Common myeloid progenitor, CD34-positive (primary cell): ENCODE measurements around the gene SPAG17.

ENCODE experiments used
- CTCF ChIA-PET: fragments of 350-600 bp; sonication (Branson Sonifier 250); formaldehyde crosslinking; loops from one replicate; lab custom pipeline; 2021; ENCODE audit warnings: antibody characterized with exemption; lab: Charles Lee
- POLR2A ChIA-PET: fragments of 350-600 bp; sonication (Branson Sonifier 250); formaldehyde crosslinking; loops from one replicate; lab custom pipeline; 2021; ENCODE audit warnings: antibody characterized with exemption; lab: Charles Lee
- DNase-seq, 3 donors: peaks; one replicate each; pipeline versions ENCODE4 v3.0.0 to v3.0.0-alpha.2; 2013
- H3K27ac ChIP-seq, 2 experiments: 1 replicate in 1 of 2; 2 replicates in 1 of 2; pipeline ENCODE4 v1.7.0; 2013; ENCODE audit warnings: inconsistent platforms in 2 of 2, low read length in 2 of 2, mild to moderate bottlenecking in 2 of 2, low read depth in 1 of 2, moderate library complexity in 1 of 2; ENCODE audit not compliant: severe bottlenecking in 2 of 2, insufficient read depth in 1 of 2, poor library complexity in 1 of 2
- H3K27me3 ChIP-seq, 5 experiments: replicated peaks in 2 of 5; 1 replicate in 3 of 5; 2 replicates in 2 of 5; pipeline versions ENCODE4 v1.6.1 to v1.7.0; 2013; ENCODE audit warnings: low read length in 4 of 5, mild to moderate bottlenecking in 2 of 5, moderate library complexity in 2 of 5, inconsistent platforms in 1 of 5; ENCODE audit not compliant: insufficient read depth in 5 of 5, control insufficient read depth in 4 of 5
- H3K36me3 ChIP-seq, 4 experiments: 1 replicate in 2 of 4; 2 replicates in 2 of 4; pipeline versions ENCODE4 v1.6.1 to v1.7.0; 2013; ENCODE audit warnings: low read length in 3 of 4, control low read depth in 1 of 4, mild to moderate bottlenecking in 1 of 4; ENCODE audit not compliant: control insufficient read depth in 4 of 4, insufficient read depth in 4 of 4
- H3K4me1 ChIP-seq, 4 experiments: 1 replicate in 3 of 4; 2 replicates in 1 of 4; pipeline versions ENCODE4 v1.6.1 to v1.7.1; 2013; ENCODE audit warnings: low read length in 3 of 4, mild to moderate bottlenecking in 3 of 4, control low read depth in 1 of 4, inconsistent platforms in 1 of 4, moderate library complexity in 1 of 4; ENCODE audit not compliant: control insufficient read depth in 4 of 4, insufficient read depth in 4 of 4; ENCODE audit errors: control extremely low read depth in 1 of 4
- H3K4me3 ChIP-seq, 7 experiments: 1 replicate in 4 of 7; 2 replicates in 3 of 7; pipeline versions ENCODE4 v1.5.1 to v1.7.0; 2013; ENCODE audit warnings: mild to moderate bottlenecking in 7 of 7, low read length in 6 of 7, moderate library complexity in 6 of 7, inconsistent platforms in 2 of 7, low read depth in 2 of 7, control low read depth in 1 of 7; ENCODE audit not compliant: insufficient read depth in 4 of 7, control insufficient read depth in 1 of 7; ENCODE audit errors: extremely low read depth in 1 of 7
- H3K9me3 ChIP-seq, 5 experiments: 1 replicate in 4 of 5; 2 replicates in 1 of 5; pipeline versions ENCODE4 v1.6.1 to v1.7.1; 2013; ENCODE audit warnings: low read length in 4 of 5, mild to moderate bottlenecking in 2 of 5, inconsistent platforms in 1 of 5, low read depth in 1 of 5, moderate library complexity in 1 of 5; ENCODE audit not compliant: control insufficient read depth in 4 of 5, insufficient read depth in 2 of 5; ENCODE audit errors: control extremely low read depth in 1 of 5
- WGBS: methylation state at CpG from one replicate; pipeline ENCODE4 v1.1.5; 2013; ENCODE audit not compliant: insufficient coverage; 5-methylcytosine and 5-hydroxymethylcytosine counted together

SPAG17 gene

GRCh38 chr1:118144684-118145083 lies 40.3 kb downstream of the SPAG17 start:
- Histone ChIP-seq H3K36me3 (no peaks in the 10 kb centered on the region), H3K27ac (no peak overlapping the region), H3K27me3 (no peaks in the 10 kb centered on the region), H3K9me3 (no peaks in the 10 kb centered on the region), H3K4me1 (no peaks in the 10 kb centered on the region), H3K4me3 (no peak overlapping the region)
- POLR2A ChIA-PET: no interaction called here
- CTCF ChIA-PET: interaction anchor here (1.1 kb wide), 1 partner anchor 104 kb away, joined by 3 read pairs; no protein-coding TSS in a partner anchor
- 92% methylated on average over 7 of the region's 7 CpGs for WGBS
- DNase-seq: no peak

- CTCF ChIA-PET: interaction anchor here (1.4 kb wide), 1 partner anchor 865 kb away, joined by 3 read pairs; no protein-coding TSS in a partner anchor
- Histone ChIP-seq H3K27me3 (no peaks in the 10 kb centered on the region), H3K36me3 (no peaks in the 10 kb centered on the region), H3K4me3 (no peak overlapping the region), H3K27ac (no peak overlapping the region), H3K9me3 (no peaks in the 10 kb centered on the region), H3K4me1 (no peaks in the 10 kb centered on the region)
- WGBS: 70% methylated on average over 2 of the region's 2 CpGs
- POLR2A ChIA-PET: no interaction called here
- no peak for DNase-seq
These were observed 41.2 kb downstream of the SPAG17 start for GRCh38 chr1:118143831-118144230.

- H3K4me1 ChIP-seq: no peaks in the 10 kb centered on the region
- no CpG with 5 or more reads among the region's 1 CpG for WGBS
- no peak overlapping the region for H3K4me3 ChIP-seq
- no peaks in the 10 kb centered on the region for H3K36me3 ChIP-seq
- ChIA-PET POLR2A (no interaction called here), CTCF (interaction anchor here (0.9 to 1.4 kb wide), 2 partner anchors 24 to 866 kb away, joined by 3 read pairs; no protein-coding TSS in a partner anchor)
- no peaks in the 10 kb centered on the region for H3K9me3 ChIP-seq
- no peak for DNase-seq
- no peak overlapping the region for H3K27ac ChIP-seq
- no peaks in the 10 kb centered on the region for H3K27me3 ChIP-seq
These were observed 41.9 kb downstream of the SPAG17 start for GRCh38 chr1:118143121-118143520.

GRCh38 chr1:118142546-118142945 lies 42.5 kb downstream of the SPAG17 start:
- Histone ChIP-seq H3K4me1 (no peaks in the 10 kb centered on the region), H3K27me3 (no peaks in the 10 kb centered on the region), H3K9me3 (no peaks in the 10 kb centered on the region), H3K4me3 (no peak overlapping the region), H3K27ac (no peak overlapping the region), H3K36me3 (no peaks in the 10 kb centered on the region)
- POLR2A ChIA-PET: no interaction called here
- 100% methylated on average over 1 of the region's 3 CpGs for WGBS
- CTCF ChIA-PET: interaction anchor here (0.9 to 1.4 kb wide), 2 partner anchors 23 to 866 kb away, joined by 3 read pairs; no protein-coding TSS in a partner anchor
- no peak for DNase-seq

- POLR2A ChIA-PET: no interaction called here
- peaks cover 0 to 2% (median 0%) of the 10 kb centered on the region in 5 experiments for H3K27me3 ChIP-seq
- no peaks in the 10 kb centered on the region for H3K9me3 ChIP-seq
- H3K4me1 ChIP-seq: peaks cover 0 to 4% (median 0%) of the 10 kb centered on the region in 4 experiments
- CTCF ChIA-PET: no interaction called here
- no peaks in the 10 kb centered on the region for H3K36me3 ChIP-seq
- H3K27ac ChIP-seq: no peak overlapping the region
- no peak overlapping the region for H3K4me3 ChIP-seq
- WGBS: 100% methylated on average over 1 of the region's 3 CpGs
- DNase-seq: no peak
These were observed 47.1 kb downstream of the SPAG17 start for GRCh38 chr1:118137900-118138299.

GRCh38 chr1:118136187-118136941 lies 48.7 kb downstream of the SPAG17 start:
- Histone ChIP-seq H3K36me3 (no peaks in the 10 kb centered on the region), H3K4me1 (peaks cover 0 to 4% (median 0%) of the 10 kb centered on the region in 4 experiments), H3K4me3 (peak overlapping the region in 1 of 7 experiments; percentile 24), H3K27me3 (peaks cover 0 to 2% (median 0%) of the 10 kb centered on the region in 5 experiments), H3K27ac (no peak overlapping the region), H3K9me3 (peaks cover 0 to 2% (median 0%) of the 10 kb centered on the region in 5 experiments)
- peak; percentile 7 to 79 (median 66) for DNase-seq
- 59% methylated on average over 3 of the region's 8 CpGs for WGBS
- CTCF ChIA-PET: no interaction called here
- POLR2A ChIA-PET: no interaction called here

- CTCF ChIA-PET: no interaction called here
- POLR2A ChIA-PET: no interaction called here
- peaks cover 0 to 4% (median 0%) of the 10 kb centered on the region in 4 experiments for H3K4me1 ChIP-seq
- no peak overlapping the region for H3K4me3 ChIP-seq
- 100% methylated on average over 4 of the region's 5 CpGs for WGBS
- H3K36me3 ChIP-seq: no peaks in the 10 kb centered on the region
- peaks cover 0 to 4% (median 0%) of the 10 kb centered on the region in 5 experiments for H3K27me3 ChIP-seq
- H3K9me3 ChIP-seq: peaks cover 0 to 5% (median 0%) of the 10 kb centered on the region in 5 experiments
- H3K27ac ChIP-seq: no peak overlapping the region
- no peak for DNase-seq
These were observed 53.0 kb downstream of the SPAG17 start for GRCh38 chr1:118132000-118132399.
